T-helper 2 cell treated with Interferon-gamma antibody and Interleukin-4, amounts not matched to agents 100 ng/mL and 5 ng/mL, for 36 hours (primary cell): ENCODE measurements around the gene HAUS1. TPM values are rescaled to one million over a fixed set of nuclear protein-coding genes. Genes with fewer than 3 reads are reported as not detected.

Experiments used
- intact Hi-C: fragments of 100-400 bp; cut with micrococcal nuclease; formaldehyde crosslinking; loops from one replicate; pipeline ENCODE4 v1.15.1; 2023
- total RNA-seq: library from RNA; stranded (reverse); gene quantifications from 2 replicates; pipeline ENCODE4 v1.2.3, GENCODE V29; 2022

Gene HAUS1
- total RNA-seq: 58.1 and 59.9 TPM in 2 replicates

GRCh38 chr18:46104128-46104911, at the start of gene HAUS1:
HAUS1 (plus strand) TSS chr18:46104385; CDS start chr18:46104412, 27 bp downstream.
- intact Hi-C loops: loop anchor here (5.0 kb wide), 2 partner anchors 148 to 417 kb away; no protein-coding TSS in a partner anchor

GRCh38 chr18:46054956-46055837, 49.0 kb upstream of the HAUS1 start:
- intact Hi-C loops: loop anchor here (2.0 to 5.0 kb wide), 2 partner anchors 14 to 58 kb away; no protein-coding TSS in a partner anchor

- intact Hi-C loops: loop anchor here (2.0 to 5.0 kb wide), 2 partner anchors 13 to 59 kb away; no protein-coding TSS in a partner anchor
Measured at GRCh38 chr18:46055838-46056230, 48.4 kb upstream of the HAUS1 start.

- intact Hi-C loops: no loop called here
Measured at GRCh38 chr18:46060359-46060841, 43.8 kb upstream of the HAUS1 start.

GRCh38 chr18:46061387-46061786, 42.8 kb upstream of the HAUS1 start:
- intact Hi-C loops: no loop called here

- intact Hi-C loops: no loop called here
Measured at GRCh38 chr18:46061796-46062195, 42.4 kb upstream of the HAUS1 start.

GRCh38 chr18:46062781-46063180, 41.4 kb upstream of the HAUS1 start:
- intact Hi-C loops: no loop called here

- intact Hi-C loops: loop anchor here (2.0 kb wide), 1 partner anchor 13 kb away; no protein-coding TSS in a partner anchor
Measured at GRCh38 chr18:46067438-46068007, 36.7 kb upstream of the HAUS1 start.

GRCh38 chr18:46068763-46069162, 35.4 kb upstream of the HAUS1 start:
- intact Hi-C loops: loop anchor here (2.0 kb wide), 1 partner anchor 14 kb away; no protein-coding TSS in a partner anchor

- intact Hi-C loops: loop anchor here (2.0 kb wide), 1 partner anchor 15 kb away; no protein-coding TSS in a partner anchor
Measured at GRCh38 chr18:46069524-46069923, 34.7 kb upstream of the HAUS1 start.

- intact Hi-C loops: loop anchor here (5.0 kb wide), 1 partner anchor 43 kb away; no protein-coding TSS in a partner anchor
Measured at GRCh38 chr18:46070232-46070631, 34.0 kb upstream of the HAUS1 start.

- intact Hi-C loops: loop anchor here (5.0 kb wide), 1 partner anchor 44 kb away; no protein-coding TSS in a partner anchor
Measured at GRCh38 chr18:46070815-46071652, 33.2 kb upstream of the HAUS1 start.

- intact Hi-C loops: loop anchor here (2.0 to 5.0 kb wide), 3 partner anchors 45 to 147 kb away; no protein-coding TSS in a partner anchor
Measured at GRCh38 chr18:46071653-46072375, 32.4 kb upstream of the HAUS1 start, which contains the start of gene PSTPIP2. PSTPIP2 (minus strand) TSS chr18:46072260; CDS start chr18:46072188, 72 bp downstream.

GRCh38 chr18:46072376-46072867, 31.8 kb upstream of the HAUS1 start:
- intact Hi-C loops: loop anchor here (2.0 to 5.0 kb wide), 3 partner anchors 45 to 148 kb away; no protein-coding TSS in a partner anchor

- intact Hi-C loops: loop anchor here (1.0 to 5.0 kb wide), 8 partner anchors 46 to 408 kb away; partner anchors contain the start of gene EPG5
Measured at GRCh38 chr18:46072959-46073358, 31.2 kb upstream of the HAUS1 start.

GRCh38 chr18:46073474-46074331, 30.5 kb upstream of the HAUS1 start:
- intact Hi-C loops: loop anchor here (1.0 to 5.0 kb wide), 8 partner anchors 46 to 408 kb away; partner anchors contain the start of gene EPG5

- intact Hi-C loops: no loop called here
Measured at GRCh38 chr18:46079336-46079735, 24.8 kb upstream of the HAUS1 start.

GRCh38 chr18:46080156-46080555, 24.0 kb upstream of the HAUS1 start:
- intact Hi-C loops: no loop called here
